Endothelial cell of umbilical vein (primary cell): ENCODE measurements around the gene MKNK1. TPM values are rescaled to one million over a fixed set of nuclear protein-coding genes. Genes with fewer than 3 reads are reported as not detected.
A peak's percentile ranks its signal among the peaks of the same experiment; 100 is the strongest.

Source experiments
- BruUV-seq: library from RNA; stranded (reverse); fragments of 400-500 nt; replicated peaks from 2 replicates; lab custom pipeline; 2021; lab: Mats Ljungman, UMichigan
- CTCF ChIA-PET: fragments of 300-600, 350-600 bp; sonication (Branson Sonifier 250); formaldehyde crosslinking; loops from one replicate; lab custom pipeline; 2021; ENCODE audit warnings: antibody characterized with exemption, inconsistent platforms; lab: Charles Lee
- POLR2A ChIA-PET: fragments of 300-600, 350-600 bp; sonication (Branson Sonifier 250); formaldehyde crosslinking; loops from one replicate; lab custom pipeline; 2021; ENCODE audit warnings: antibody characterized with exemption, inconsistent platforms; lab: Charles Lee
- DNase-seq: peaks from one replicate; pipeline ENCODE4 v3.0.0-alpha.2; 2011; ENCODE audit warnings: low read depth, low spot score
- FAIRE-seq: peaks from 2 replicates; lab custom pipeline; 2011; peaks lifted over from hg19 to GRCh38; lab: Jason Lieb, UNC
- H2AFZ ChIP-seq: 2 replicates; pipeline ENCODE4 v1.6.0; 2012; ENCODE audit warnings: low read depth, low read length, control low read depth, inconsistent platforms
- H3K27ac ChIP-seq: 2 replicates; pipeline ENCODE4 v1.5.1; 2011; ENCODE audit warnings: low read depth, mild to moderate bottlenecking, control low read depth, low read length, moderate library complexity; ENCODE audit not compliant: insufficient read depth
- H3K27me3 ChIP-seq, 2 experiments: 2 replicates each; pipeline versions ENCODE4 v1.6.0 to v1.6.1; 2011; ENCODE audit warnings: low read length in 2 of 2, mixed read lengths in 1 of 2; ENCODE audit not compliant: control insufficient read depth in 2 of 2, insufficient read depth in 2 of 2
- H3K36me3 ChIP-seq, 2 experiments: 2 replicates in 1 of 2; 3 replicates in 1 of 2; pipeline ENCODE4 v1.5.1; 2011; ENCODE audit warnings: low read length in 2 of 2, mild to moderate bottlenecking in 1 of 2, moderate library complexity in 1 of 2; ENCODE audit not compliant: control insufficient read depth in 2 of 2, insufficient read depth in 2 of 2; ENCODE audit errors: extremely low read depth in 1 of 2
- H3K4me1 ChIP-seq: 3 replicates; pipeline ENCODE4 v1.5.1; 2011; ENCODE audit warnings: mild to moderate bottlenecking, low read length; ENCODE audit not compliant: control insufficient read depth, insufficient read depth; ENCODE audit errors: extremely low read depth
- H3K4me2 ChIP-seq: 2 replicates; pipeline ENCODE4 v1.6.1; 2011; ENCODE audit warnings: low read length, control low read depth, mixed read lengths; ENCODE audit not compliant: insufficient read depth
- H3K4me3 ChIP-seq, 3 experiments: fragments of 200-600 bp in 1 of 3; sonication (generic), shearing (Covaris generic) in 1 of 3; replicated peaks in 1 of 3; 2 replicates each; pipeline ENCODE4 v1.5.1; 2011 to 2016; ENCODE audit warnings: control low read depth in 3 of 3, low read length in 3 of 3, mild to moderate bottlenecking in 2 of 3, inconsistent platforms in 1 of 3, low read depth in 1 of 3, moderate library complexity in 1 of 3; ENCODE audit not compliant: insufficient read depth in 1 of 3
- H3K79me2 ChIP-seq: 2 replicates; pipeline ENCODE4 v1.6.0; 2012; ENCODE audit warnings: low read length, inconsistent platforms; ENCODE audit not compliant: control insufficient read depth, insufficient read depth
- H3K9ac ChIP-seq: replicated peaks from 2 replicates; pipeline ENCODE3; 2011; ENCODE audit warnings: low read length, control low read depth; ENCODE audit not compliant: insufficient read depth; ENCODE audit errors: extremely low read depth
- H3K9me1 ChIP-seq: replicated peaks from 3 replicates; pipeline ENCODE4 v1.6.0; 2011; ENCODE audit warnings: mild to moderate bottlenecking, low read length; ENCODE audit not compliant: control insufficient read depth, insufficient read depth; ENCODE audit errors: extremely low read depth
- H3K9me3 ChIP-seq: replicated peaks from 2 replicates; pipeline ENCODE4 v1.5.1; 2012; ENCODE audit warnings: low read length, inconsistent platforms; ENCODE audit not compliant: control insufficient read depth, insufficient read depth
- H4K20me1 ChIP-seq: replicated peaks from 2 replicates; pipeline ENCODE3; 2011; ENCODE audit warnings: mild to moderate bottlenecking, low read length; ENCODE audit not compliant: control insufficient read depth, insufficient read depth; ENCODE audit errors: extremely low read depth
- EZH2 ChIP-seq: IDR thresholded peaks from 2 replicates; pipeline ENCODE4 v1.6.1; 2012; ENCODE audit warnings: borderline replicate concordance, low read depth, mild to moderate bottlenecking, moderate library complexity, low read length, inconsistent platforms; ENCODE audit not compliant: severe bottlenecking
- JUN ChIP-seq: IDR thresholded peaks from 2 replicates; pipeline ENCODE4 v1.6.1; 2011; ENCODE audit warnings: borderline replicate concordance, low read depth; ENCODE audit not compliant: insufficient read length, insufficient read depth
- MYC ChIP-seq: IDR thresholded peaks from one replicate; pipeline ENCODE4 v1.6.1; 2011; ENCODE audit warnings: mild to moderate bottlenecking, low read depth, low read length
- dilution Hi-C: fragments of 300-500 bp; cut with MboI; formaldehyde crosslinking; loops from one replicate; pipeline ENCODE4 v1.15.0; 2019; ENCODE audit warnings: low sequenced_read_pairs; ENCODE audit not compliant: extremely low pct_ligation_motif_present
- intact Hi-C: fragments of 100-400 bp; cut with micrococcal nuclease; formaldehyde crosslinking; loops from one replicate; pipeline ENCODE4 v1.10.0; 2022
- polyA plus RNA-seq, 4 experiments: library from polyadenylated mRNA; depleted of rRNA in 3 of 4; stranded (reverse) in 3 of 4; unstranded in 1 of 4; fragments of >200 nt; gene quantifications; 2 replicates each; pipeline versions ENCODE4 v1.2.1 to v1.2.3, GENCODE V29; 2011 to 2012; ENCODE audit warnings: missing spikeins in 1 of 4
- total RNA-seq: library from RNA; stranded (reverse); gene quantifications from 2 replicates; pipeline ENCODE4 v1.2.3, GENCODE V29; 2021
- TF ChIP-seq, protein P1 (sequence below), 2 donors: IDR thresholded peaks; 1 replicate in 1 of 2; 2 replicates in 1 of 2; pipeline ENCODE4 v1.5.1; 2011; ENCODE audit warnings: low read length in 2 of 2, mild to moderate bottlenecking in 2 of 2, moderate library complexity in 2 of 2, control low read depth in 1 of 2, inconsistent platforms in 1 of 2, low read depth in 1 of 2; ENCODE audit not compliant: insufficient read depth in 1 of 2; ENCODE audit errors: extremely low read depth in 1 of 2

Gene MKNK1
- total and polyA plus RNA-seq, 2 donors (not counting 3 experiments of a cell fraction or from before 2014, with no cell fraction given), result 32.9 to 42.6 TPM

DNA sequence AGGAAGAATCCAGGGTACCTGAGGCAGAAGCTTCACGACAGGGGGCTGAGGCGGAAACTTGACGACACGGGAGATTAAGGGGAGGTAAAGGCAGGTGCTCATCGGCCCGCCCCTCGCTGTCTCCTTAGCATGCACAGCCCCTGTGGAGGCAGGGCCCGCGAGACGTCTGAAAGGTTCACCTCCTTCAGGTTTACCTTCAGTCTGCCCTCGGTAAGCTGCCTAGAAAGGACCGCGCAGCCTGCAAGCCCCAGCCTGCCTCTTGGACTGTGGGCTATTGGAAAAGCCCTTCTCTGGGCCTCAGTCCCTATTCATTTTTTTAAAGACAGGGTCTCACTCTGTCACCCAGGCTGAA lies 81.1 kb downstream of the MKNK1 start:
- H4K20me1 ChIP-seq, result no peaks in the 10 kb centered on the region
- no peaks in the 10 kb centered on the region for H3K9me1 ChIP-seq
- FAIRE-seq (no peak), DNase-seq (no peak)
- no peak overlapping the region for H3K9ac ChIP-seq
- no peak overlapping the region for H3K4me3 ChIP-seq
- no TSS peak for BruUV-seq
- TF ChIP-seq MYC (no peak), EZH2 (peak; percentile 17)
- H3K27me3 ChIP-seq, result peaks cover 46 to 49% of the 10 kb centered on the region in 2 experiments
- H2AFZ ChIP-seq, result no peak overlapping the region
- no peak overlapping the region for H3K4me2 ChIP-seq
- H3K79me2 ChIP-seq, result no peaks in the 10 kb centered on the region
- H3K4me1 ChIP-seq, result no peaks in the 10 kb centered on the region
- H3K9me3 ChIP-seq, result no peaks in the 10 kb centered on the region
- CTCF ChIA-PET, result interaction anchor here (1.2 to 3.2 kb wide), 7 partner anchors 10 to 116 kb away, joined by 3 to 16 read pairs (median 6); no protein-coding TSS in a partner anchor
- dilution Hi-C loops, result no loop called here
- H3K36me3 ChIP-seq, result no peaks in the 10 kb centered on the region
- no peak overlapping the region for H3K27ac ChIP-seq
- POLR2A ChIA-PET, result no interaction called here
- intact Hi-C loops, result no loop called here

DNA sequence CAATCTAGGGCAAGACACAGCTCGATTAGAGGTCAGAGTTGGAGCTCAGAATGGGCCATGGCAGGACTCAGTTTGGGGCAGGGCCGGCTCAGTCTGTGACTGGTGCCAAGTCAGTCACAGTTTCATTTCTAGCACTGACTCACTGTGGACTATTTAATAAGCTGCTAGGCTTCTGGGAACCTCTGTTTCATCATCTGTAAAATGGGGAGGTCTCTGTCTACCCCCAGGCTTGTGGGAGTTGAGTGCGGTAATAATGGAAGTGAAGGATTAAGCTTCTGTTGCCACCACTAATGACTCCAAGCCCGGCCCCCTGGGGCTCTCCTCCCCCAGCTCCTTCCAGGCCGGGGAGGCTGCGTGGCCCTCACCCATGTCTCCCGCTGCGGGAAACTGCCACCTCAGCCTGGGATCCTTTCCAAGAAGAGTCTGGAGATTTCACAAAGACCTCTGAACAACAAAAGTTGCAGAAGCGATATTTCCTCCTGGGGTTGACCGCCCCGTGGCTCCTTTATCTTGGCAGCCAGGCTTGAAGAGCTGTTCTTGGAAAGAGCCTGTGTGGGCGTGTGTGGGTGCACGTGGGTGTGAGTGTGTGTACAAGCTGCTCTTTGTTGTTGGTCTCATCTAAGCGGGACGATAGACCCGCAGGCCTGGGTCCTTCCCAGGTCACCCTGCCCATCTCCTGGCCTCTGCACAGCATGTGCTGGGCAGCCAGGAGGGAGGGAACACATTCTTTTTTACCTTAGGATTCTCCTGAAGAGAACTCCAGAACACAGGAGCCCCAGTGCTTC lies 81.7 kb downstream of the MKNK1 start:
- TF ChIP-seq JUN (no peak), EZH2 (peak; percentile 56)
- TF ChIP-seq, protein P1, sequence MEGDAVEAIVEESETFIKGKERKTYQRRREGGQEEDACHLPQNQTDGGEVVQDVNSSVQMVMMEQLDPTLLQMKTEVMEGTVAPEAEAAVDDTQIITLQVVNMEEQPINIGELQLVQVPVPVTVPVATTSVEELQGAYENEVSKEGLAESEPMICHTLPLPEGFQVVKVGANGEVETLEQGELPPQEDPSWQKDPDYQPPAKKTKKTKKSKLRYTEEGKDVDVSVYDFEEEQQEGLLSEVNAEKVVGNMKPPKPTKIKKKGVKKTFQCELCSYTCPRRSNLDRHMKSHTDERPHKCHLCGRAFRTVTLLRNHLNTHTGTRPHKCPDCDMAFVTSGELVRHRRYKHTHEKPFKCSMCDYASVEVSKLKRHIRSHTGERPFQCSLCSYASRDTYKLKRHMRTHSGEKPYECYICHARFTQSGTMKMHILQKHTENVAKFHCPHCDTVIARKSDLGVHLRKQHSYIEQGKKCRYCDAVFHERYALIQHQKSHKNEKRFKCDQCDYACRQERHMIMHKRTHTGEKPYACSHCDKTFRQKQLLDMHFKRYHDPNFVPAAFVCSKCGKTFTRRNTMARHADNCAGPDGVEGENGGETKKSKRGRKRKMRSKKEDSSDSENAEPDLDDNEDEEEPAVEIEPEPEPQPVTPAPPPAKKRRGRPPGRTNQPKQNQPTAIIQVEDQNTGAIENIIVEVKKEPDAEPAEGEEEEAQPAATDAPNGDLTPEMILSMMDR (IDR thresholded peaks at IDR 0.05; ENCODE audit: extremely low read depth in 1 of 2, insufficient read depth in 1 of 2, low read depth in 1 of 2, low read length in 2 of 2), result no peak
- H3K79me2 ChIP-seq, result no peaks in the 10 kb centered on the region
- H3K4me2 ChIP-seq, result no peak overlapping the region
- DNase-seq (no peak), FAIRE-seq (no peak)
- H3K27ac ChIP-seq, result no peak overlapping the region
- H3K4me3 ChIP-seq, result no peak overlapping the region
- no peak overlapping the region for H3K9ac ChIP-seq
- no peaks in the 10 kb centered on the region for H3K9me1 ChIP-seq
- H4K20me1 ChIP-seq, result no peaks in the 10 kb centered on the region
- POLR2A ChIA-PET, result no interaction called here
- H3K4me1 ChIP-seq, result no peaks in the 10 kb centered on the region
- dilution Hi-C loops, result no loop called here
- intact Hi-C loops, result no loop called here
- H2AFZ ChIP-seq, result no peak overlapping the region
- no peaks in the 10 kb centered on the region for H3K36me3 ChIP-seq
- BruUV-seq, result no TSS peak
- peaks cover 45 to 46% of the 10 kb centered on the region in 2 experiments for H3K27me3 ChIP-seq
- H3K9me3 ChIP-seq, result no peaks in the 10 kb centered on the region
- CTCF ChIA-PET, result interaction anchor here (0.7 to 3.2 kb wide), 9 partner anchors 11 to 116 kb away, joined by 3 to 16 read pairs (median 4); no protein-coding TSS in a partner anchor
